ENCODE results near the gene CEMIP. TPM values are rescaled to one million over a fixed set of nuclear protein-coding genes. Genes with fewer than 3 reads are reported as not detected.

The CEMIP gene
- total and polyA plus RNA-seq, 2 of the 13 experiments (the other 11 are each of a cell fraction or from before 2014, with no cell fraction given), result 4.3 to 28.5 TPM

- peak; percentile 49; the same call in 1 of the 2 replicates for TF ChIP-seq ZNF362 (CRISPR knock-in tag; IDR thresholded peaks at IDR 0.05; ENCODE audit: borderline replicate concordance)
- TF ChIP-seq TBX3 (IDR thresholded peaks at IDR 0.05; ENCODE audit: borderline replicate concordance), result peak; percentile 90
- TF ChIP-seq TBX2 (CRISPR knock-in tag; IDR thresholded peaks at IDR 0.05; ENCODE audit: borderline replicate concordance), result peak; percentile 98
- TF ChIP-seq THAP8 (CRISPR knock-in tag; IDR thresholded peaks at IDR 0.05; ENCODE audit: borderline replicate concordance), result no peak
- TF ChIP-seq CREM (IDR thresholded peaks at IDR 0.05), result peak; percentile 88
- no peak for TF ChIP-seq CREM (CRISPR knock-in tag; IDR thresholded peaks at IDR 0.05)
- TF ChIP-seq ZSCAN21 (CRISPR knock-in tag; IDR thresholded peaks at IDR 0.05; ENCODE audit: borderline replicate concordance), result no peak
- TF ChIP-seq ZSCAN31 (CRISPR knock-in tag; IDR thresholded peaks at IDR 0.05; ENCODE audit: low read depth), result no peak
- TF ChIP-seq ZNF451 (CRISPR knock-in tag; IDR thresholded peaks at IDR 0.05), result no peak
- TF ChIP-seq ZNF761 (CRISPR knock-in tag; conservative IDR thresholded peaks at IDR 0.05), result 0 out of 2 replicates have a peak, but pooled peaks have one; percentile 55
- peak; percentile 24; the same call in 1 of the 2 replicates for TF ChIP-seq ZNF687 (CRISPR knock-in tag; IDR thresholded peaks at IDR 0.05)
- peak; percentile 69; the same call in 1 of the 2 replicates for TF ChIP-seq NR2F2 (IDR thresholded peaks at IDR 0.05; ENCODE audit: borderline replicate concordance, low read depth)
- TF ChIP-seq SAFB2 (CRISPR knock-in tag; IDR thresholded peaks at IDR 0.05; ENCODE audit: borderline replicate concordance, low read depth), result no peak; the same call in 1 of the 2 replicates
- TF ChIP-seq HMG20B (CRISPR knock-in tag; conservative IDR thresholded peaks at IDR 0.05), result peak; percentile 96
- TF ChIP-seq KAT7 (CRISPR knock-in tag; IDR thresholded peaks at IDR 0.05; ENCODE audit: borderline replicate concordance), result no peak
- peak; percentile 52; the same call in 1 of the 2 replicates for TF ChIP-seq ERF (CRISPR knock-in tag; IDR thresholded peaks at IDR 0.05)
- TF ChIP-seq NR2C2 (CRISPR knock-in tag; IDR thresholded peaks at IDR 0.05; ENCODE audit: borderline replicate concordance), result peak; percentile 32; the same call in 1 of the 2 replicates
- TF ChIP-seq ASH2L (IDR thresholded peaks at IDR 0.05; ENCODE audit: insufficient read length, low read depth, low read length), result no peak
- TF ChIP-seq HCFC1 (IDR thresholded peaks at IDR 0.05; ENCODE audit: low read depth, low read length), result no peak
Measured at GRCh38 chr15:80804970-80805495, 25.9 kb downstream of the CEMIP start (continued).
